Measurements from ENCODE around the gene PLEKHH1. TPM values are rescaled to one million over a fixed set of nuclear protein-coding genes. Genes with fewer than 3 reads are reported as not detected.

The PLEKHH1 gene
- total RNA-seq, 1 experiment from 2014 or later: 35.3 TPM

DNA sequence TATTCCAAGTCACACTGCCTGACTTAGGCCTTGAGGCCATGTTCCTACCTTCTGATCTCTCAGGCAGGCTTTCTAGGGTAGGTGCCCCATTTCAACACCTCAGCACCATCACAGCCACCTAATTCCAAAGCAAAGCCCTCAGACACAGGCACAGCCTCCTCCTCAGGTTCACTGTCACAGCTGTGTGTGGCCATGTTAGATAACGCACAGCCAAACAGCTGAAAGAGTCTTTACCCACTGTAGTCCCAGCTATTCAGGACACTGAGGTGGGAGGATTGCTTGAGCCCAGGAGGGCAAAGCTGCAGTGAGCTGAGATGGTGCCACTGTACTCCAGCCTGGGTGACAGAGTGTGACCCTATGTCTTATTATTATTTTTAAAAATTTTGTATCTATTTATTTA, 37.3 kb upstream of the PLEKHH1 start:
- peaks cover 14 to 16% (median 15%) of the 10 kb centered on the region in 3 experiments for H3K36me3 Mint-ChIP-seq (ENCODE audit: insufficient read depth in 1 of 3, low read depth in 3 of 3)
- no peak overlapping the region for H2BK15ac ChIP-seq (ENCODE audit: low read depth, low read length)
- H3K4me2 ChIP-seq (ENCODE audit: insufficient read depth, insufficient read length, low read length): no peak overlapping the region
- no peak overlapping the region for H3K4me3 Mint-ChIP-seq
- H3K56ac ChIP-seq (ENCODE audit: insufficient read length, low read depth, low read length): no peak overlapping the region
- H3K4me1 Mint-ChIP-seq: peaks cover 16 to 20% of the 10 kb centered on the region in 2 experiments
- no peak overlapping the region for H3K27ac ChIP-seq (ENCODE audit: insufficient read length, low read depth, low read length)
- H2BK120ac ChIP-seq (ENCODE audit: low read depth, low read length, poor library complexity, severe bottlenecking): no peak overlapping the region
- peaks cover 8% of the 10 kb centered on the region for H3K9me3 ChIP-seq (ENCODE audit: control insufficient read depth, low read depth, low read length)
- TF ChIP-seq, protein P1, sequence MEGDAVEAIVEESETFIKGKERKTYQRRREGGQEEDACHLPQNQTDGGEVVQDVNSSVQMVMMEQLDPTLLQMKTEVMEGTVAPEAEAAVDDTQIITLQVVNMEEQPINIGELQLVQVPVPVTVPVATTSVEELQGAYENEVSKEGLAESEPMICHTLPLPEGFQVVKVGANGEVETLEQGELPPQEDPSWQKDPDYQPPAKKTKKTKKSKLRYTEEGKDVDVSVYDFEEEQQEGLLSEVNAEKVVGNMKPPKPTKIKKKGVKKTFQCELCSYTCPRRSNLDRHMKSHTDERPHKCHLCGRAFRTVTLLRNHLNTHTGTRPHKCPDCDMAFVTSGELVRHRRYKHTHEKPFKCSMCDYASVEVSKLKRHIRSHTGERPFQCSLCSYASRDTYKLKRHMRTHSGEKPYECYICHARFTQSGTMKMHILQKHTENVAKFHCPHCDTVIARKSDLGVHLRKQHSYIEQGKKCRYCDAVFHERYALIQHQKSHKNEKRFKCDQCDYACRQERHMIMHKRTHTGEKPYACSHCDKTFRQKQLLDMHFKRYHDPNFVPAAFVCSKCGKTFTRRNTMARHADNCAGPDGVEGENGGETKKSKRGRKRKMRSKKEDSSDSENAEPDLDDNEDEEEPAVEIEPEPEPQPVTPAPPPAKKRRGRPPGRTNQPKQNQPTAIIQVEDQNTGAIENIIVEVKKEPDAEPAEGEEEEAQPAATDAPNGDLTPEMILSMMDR (conservative IDR thresholded peaks at IDR 0.05): no peak
- H3T11ph ChIP-seq (ENCODE audit: low read length): no peak overlapping the region
- H4K5ac ChIP-seq (ENCODE audit: insufficient read length, low read depth, low read length): no peak overlapping the region
- peaks cover 16 to 18% of the 10 kb centered on the region in 2 experiments for H3K9me3 Mint-ChIP-seq
- H4K8ac ChIP-seq (replicated peaks; ENCODE audit: insufficient read length, low read depth, low read length): no peak overlapping the region
- no peak overlapping the region for H4K91ac ChIP-seq (ENCODE audit: insufficient read length, low read depth, low read length)
- H3K14ac ChIP-seq (ENCODE audit: insufficient read depth, low read length): no peak overlapping the region
- no peak overlapping the region for H3K18ac ChIP-seq (ENCODE audit: insufficient read length, low read depth, low read length)
- H3K9ac ChIP-seq (ENCODE audit: extremely low read depth, insufficient read length, low read length): no peak overlapping the region
- no peak for DNase-seq
- H3K4me1 ChIP-seq (ENCODE audit: insufficient read depth, low read length): no peaks in the 10 kb centered on the region
- H3K27me3 ChIP-seq (ENCODE audit: insufficient read depth, low read length): no peaks in the 10 kb centered on the region
- no peaks in the 10 kb centered on the region for H3K23me2 ChIP-seq (ENCODE audit: insufficient read length, low read depth, low read length, poor library complexity, severe bottlenecking)
- no CpG with 5 or more reads among the region's 1 CpG for WGBS (ENCODE audit: extremely low coverage, insufficient read length, low lambda C conversion rate)
- H2BK20ac ChIP-seq (ENCODE audit: low read depth, low read length, poor library complexity, severe bottlenecking): no peak overlapping the region
- no peak overlapping the region for H3K4ac ChIP-seq (ENCODE audit: low read depth, low read length)
- H2AK5ac ChIP-seq (ENCODE audit: insufficient read length, low read length): no peak overlapping the region
- no peak overlapping the region for H2BK12ac ChIP-seq (ENCODE audit: insufficient read length, low read depth, low read length)
- no peak overlapping the region for H2BK5ac ChIP-seq (ENCODE audit: insufficient read length, low read length)
- H3K79me2 ChIP-seq (ENCODE audit: insufficient read depth, low read length): no peaks in the 10 kb centered on the region
- H3K79me1 ChIP-seq (ENCODE audit: insufficient read depth, low read depth, low read length, poor library complexity, severe bottlenecking): no peaks in the 10 kb centered on the region
- H3K27me3 Mint-ChIP-seq (ENCODE audit: low read depth): peaks cover 5% of the 10 kb centered on the region; the same call in 1 of the 2 replicates
- H4K20me1 ChIP-seq (ENCODE audit: control insufficient read depth, insufficient read depth, insufficient read length): no peaks in the 10 kb centered on the region
- H2AFZ ChIP-seq (ENCODE audit: low read length): no peak overlapping the region
- peak overlapping the region in 1 of 3 experiments; percentile 90; a peak in 2 of 7 replicates for H3K27ac Mint-ChIP-seq
- H3K23ac ChIP-seq (ENCODE audit: insufficient read length, low read depth, low read length): no peak overlapping the region

Measured in H9 (cell line).